KMS-11 (cell line): ENCODE data around the gene SREBF2.

Source experiments
- H2AFZ ChIP-seq: fragments of 200-600 bp; sonication (generic); 2 replicates; pipeline ENCODE4 v1.6.1; 2016; ENCODE audit warnings: antibody characterized with exemption, mixed run types, low read depth
- H3K27ac ChIP-seq: fragments of 200-600 bp; sonication (generic); 2 replicates; pipeline ENCODE4 v1.6.1; 2016; ENCODE audit warnings: mild to moderate bottlenecking, mixed run types
- H3K27me3 ChIP-seq: fragments of 200-600 bp; sonication (generic); 2 replicates; pipeline ENCODE4 v1.6.1; 2017; ENCODE audit warnings: mild to moderate bottlenecking, low read depth, mixed run types, moderate library complexity; ENCODE audit not compliant: insufficient read depth
- H3K36me3 ChIP-seq: fragments of 200-600 bp; sonication (generic); 2 replicates; pipeline ENCODE4 v1.6.1; 2017; ENCODE audit warnings: mild to moderate bottlenecking, mixed run types; ENCODE audit not compliant: insufficient read depth
- H3K4me1 ChIP-seq: fragments of 200-600 bp; sonication (generic); 2 replicates; pipeline ENCODE4 v1.6.1; 2016; ENCODE audit warnings: mild to moderate bottlenecking, low read depth, mixed run types; ENCODE audit not compliant: poor library complexity, severe bottlenecking
- H3K4me2 ChIP-seq: fragments of 200-600 bp; sonication (generic); 2 replicates; pipeline ENCODE4 v1.7.0; 2016; ENCODE audit warnings: mild to moderate bottlenecking, mixed run types
- H3K4me3 ChIP-seq: fragments of 200-600 bp; sonication (generic); IDR thresholded peaks from 2 replicates; pipeline ENCODE4 v1.6.1; 2017; ENCODE audit warnings: low read depth, low read length, mixed read lengths; ENCODE audit not compliant: insufficient read depth
- H3K79me2 ChIP-seq: fragments of 200-600 bp; sonication (generic); 2 replicates; pipeline ENCODE4 v1.6.1; 2016; ENCODE audit warnings: low read depth, mixed run types; ENCODE audit not compliant: insufficient read depth
- H3K9ac ChIP-seq: fragments of 200-600 bp; sonication (generic); 2 replicates; pipeline ENCODE4 v1.6.1; 2016; ENCODE audit warnings: mild to moderate bottlenecking, mixed run types
- H4K20me1 ChIP-seq: fragments of 200-600 bp; sonication (generic); 2 replicates; pipeline ENCODE4 v1.6.1; 2016; ENCODE audit warnings: mild to moderate bottlenecking, mixed run types; ENCODE audit not compliant: insufficient read depth
- CTCF ChIP-seq: fragments of 200-600 bp; sonication (generic); conservative IDR thresholded peaks from 2 replicates; pipeline ENCODE4 v1.6.1; 2017; ENCODE audit warnings: low read depth, mild to moderate bottlenecking, antibody characterized with exemption, low read length, moderate library complexity, mixed read lengths

SREBF2 gene

DNA sequence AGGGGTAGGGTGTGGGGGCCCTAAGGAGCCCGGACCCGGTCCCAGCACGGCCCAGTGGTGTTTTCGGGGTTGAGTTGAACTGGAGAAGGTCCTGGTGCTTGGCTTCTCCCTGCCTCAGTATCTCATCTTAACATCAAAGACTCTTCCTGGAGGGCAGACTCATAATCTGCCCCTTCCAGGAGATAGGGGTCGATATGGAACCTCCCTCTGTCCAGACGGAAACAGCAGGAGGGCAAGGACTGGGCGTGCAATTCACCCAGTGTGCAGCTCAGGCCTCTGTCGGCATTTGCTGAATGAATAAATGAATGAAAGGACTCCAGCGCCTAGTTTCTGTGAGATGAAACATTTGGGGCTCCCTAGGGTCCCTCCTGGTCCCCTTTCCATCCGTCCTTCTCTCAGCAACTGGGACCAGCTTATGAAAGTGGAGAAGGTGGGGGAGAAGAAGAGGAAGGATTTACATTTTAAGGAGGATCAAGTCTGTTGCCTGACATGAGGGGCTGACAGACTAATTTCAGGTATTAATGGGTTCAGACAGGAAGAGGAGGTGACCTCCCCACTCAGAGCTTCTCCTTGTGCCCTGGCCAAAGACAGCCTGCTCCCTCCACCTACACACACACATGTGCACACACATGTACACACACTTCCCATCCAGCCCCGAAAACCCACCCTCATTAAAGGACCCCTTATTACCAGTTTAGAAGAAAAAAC is 83.0 kb downstream of the SREBF2 start:
- Histone ChIP-seq H3K27ac (no peak overlapping the region), H3K4me2 (no peak overlapping the region), H2AFZ (no peak overlapping the region), H3K4me1 (no peaks in the 10 kb centered on the region), H3K36me3 (no peaks in the 10 kb centered on the region), H3K79me2 (no peaks in the 10 kb centered on the region), H3K9ac (no peak overlapping the region), H3K27me3 (peaks cover 26% of the 10 kb centered on the region), H4K20me1 (no peaks in the 10 kb centered on the region), H3K4me3 (no peak overlapping the region)
- TF ChIP-seq CTCF = no peak

- Histone ChIP-seq H3K36me3 (no peaks in the 10 kb centered on the region), H3K79me2 (no peaks in the 10 kb centered on the region), H3K4me1 (no peaks in the 10 kb centered on the region), H3K9ac (no peak overlapping the region), H3K27me3 (peaks cover 23% of the 10 kb centered on the region), H4K20me1 (no peaks in the 10 kb centered on the region), H3K4me2 (no peak overlapping the region), H3K4me3 (no peak overlapping the region), H3K27ac (no peak overlapping the region), H2AFZ (no peak overlapping the region)
- TF ChIP-seq CTCF = no peak
Observed at GRCh38 chr22:41916745-41917358, 83.9 kb downstream of the SREBF2 start.

- no peaks in the 10 kb centered on the region for H3K79me2 ChIP-seq
- no peak overlapping the region for H2AFZ ChIP-seq
- H3K27ac ChIP-seq = no peak overlapping the region
- no peaks in the 10 kb centered on the region for H4K20me1 ChIP-seq
- H3K9ac ChIP-seq = no peak overlapping the region
- H3K27me3 ChIP-seq = peaks cover 22% of the 10 kb centered on the region
- no peak overlapping the region for H3K4me2 ChIP-seq
- H3K4me1 ChIP-seq = no peaks in the 10 kb centered on the region
- no peaks in the 10 kb centered on the region for H3K36me3 ChIP-seq
- H3K4me3 ChIP-seq = no peak overlapping the region
- no peak for TF ChIP-seq CTCF
Observed at GRCh38 chr22:41917375-41917902, 84.5 kb downstream of the SREBF2 start.

DNA sequence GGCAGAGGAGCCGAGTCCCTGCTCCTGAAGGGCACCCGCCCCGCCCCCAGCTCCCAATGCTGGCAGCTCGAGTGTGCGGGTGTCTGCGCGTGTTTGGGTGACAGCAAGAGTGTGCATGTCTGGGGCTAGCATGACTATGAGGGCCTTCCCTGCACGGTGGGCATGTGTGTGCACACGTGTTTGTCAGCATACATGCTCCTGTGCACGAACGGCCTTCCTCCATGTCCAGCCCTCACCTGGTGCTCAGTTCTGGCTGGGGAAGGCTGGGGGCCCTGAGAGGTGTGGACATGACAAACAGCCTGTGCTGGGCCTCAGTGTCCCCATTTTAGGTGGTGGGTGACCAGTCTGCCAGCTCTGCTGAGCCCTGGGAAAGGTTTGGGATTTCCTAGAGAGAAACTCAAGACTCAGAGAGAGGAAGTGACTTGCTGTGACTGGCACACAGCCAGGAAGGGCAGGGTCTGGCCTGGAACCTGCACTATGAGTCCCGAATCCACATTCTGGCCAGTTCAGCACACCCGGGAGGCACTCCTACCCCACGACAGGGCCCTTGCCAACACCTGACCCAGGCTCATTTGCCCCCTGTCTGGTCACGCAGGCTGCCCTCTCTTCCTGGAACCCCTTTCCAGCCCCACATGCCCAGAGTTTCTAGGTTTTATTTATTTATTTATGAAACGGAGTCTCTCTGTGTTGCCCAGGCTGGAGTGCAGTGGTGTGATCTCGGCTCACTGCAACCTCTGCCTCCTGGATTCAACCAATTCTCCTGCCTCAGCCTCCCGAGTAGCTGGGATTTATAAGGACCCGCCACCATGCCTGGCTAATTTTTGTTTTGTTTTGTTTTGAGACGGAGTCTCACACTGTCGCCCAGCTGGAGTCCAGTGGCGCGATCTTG is 85.2 kb downstream of the SREBF2 start:
- TF ChIP-seq CTCF = no peak
- no peak overlapping the region for H3K9ac ChIP-seq
- no peak overlapping the region for H3K27ac ChIP-seq
- no peak overlapping the region for H3K4me2 ChIP-seq
- no peak overlapping the region for H2AFZ ChIP-seq
- peaks cover 16% of the 10 kb centered on the region; the same call in 1 of the 2 replicates for H3K27me3 ChIP-seq
- H3K79me2 ChIP-seq = no peaks in the 10 kb centered on the region
- no peaks in the 10 kb centered on the region for H4K20me1 ChIP-seq
- no peaks in the 10 kb centered on the region for H3K36me3 ChIP-seq
- H3K4me1 ChIP-seq = no peaks in the 10 kb centered on the region
- H3K4me3 ChIP-seq = no peak overlapping the region
